ENCODE data around the gene RPS16. TPM values are rescaled to one million over a fixed set of nuclear protein-coding genes. Genes with fewer than 3 reads are reported as not detected.

RPS16 gene
- total and polyA plus RNA-seq, 2 of the 13 experiments (the other 11 are each of a cell fraction or from before 2014, with no cell fraction given) = 488 to 2,583 TPM

DNA sequence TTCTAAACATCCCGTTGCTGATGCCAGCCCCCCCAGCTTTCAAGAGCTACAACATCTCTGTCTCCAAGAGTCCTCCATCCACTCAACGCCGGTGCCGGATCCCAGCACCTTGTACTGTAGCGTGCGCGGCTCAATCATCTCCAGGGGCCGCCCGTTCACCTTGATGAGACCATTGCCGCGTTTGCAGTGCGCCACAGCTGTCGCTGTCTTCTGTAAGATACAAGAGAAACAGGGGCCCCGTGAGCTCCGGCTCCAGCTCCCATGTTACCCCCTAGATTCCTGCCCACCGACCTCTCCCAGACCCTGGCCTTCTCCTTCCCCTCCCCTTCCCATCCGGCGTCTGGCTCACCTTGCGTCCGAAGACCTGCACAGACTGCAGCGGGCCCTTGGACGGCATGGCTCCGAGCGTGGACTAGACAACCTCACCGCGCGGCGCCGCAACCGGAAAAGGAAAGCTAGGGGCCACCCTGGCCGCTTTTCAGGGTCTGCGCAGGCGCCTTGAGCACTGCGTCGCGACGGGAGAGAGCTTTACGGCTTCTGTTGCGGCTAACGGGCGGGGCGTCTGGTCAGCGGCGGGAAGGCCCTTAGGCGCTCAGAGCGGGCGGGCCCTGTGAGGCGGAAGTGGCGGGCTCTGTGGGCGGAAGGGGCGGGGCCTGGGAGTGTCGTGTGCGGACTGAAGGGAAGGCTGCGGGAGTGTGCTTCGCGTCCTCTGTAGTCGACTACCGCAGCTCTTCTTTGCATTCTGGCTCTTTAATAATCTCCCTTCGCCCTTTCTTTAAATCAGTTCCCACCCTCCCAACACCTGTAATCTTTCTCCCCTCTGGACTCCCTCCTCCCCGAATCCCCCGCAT is at the start of gene RPS16 (continued):
- TF ChIP-seq SUZ12 (IDR thresholded peaks at IDR 0.05; ENCODE audit: low read depth, low read length) = no peak
- TF ChIP-seq SAP130 (CRISPR knock-in tag; IDR thresholded peaks at IDR 0.05; ENCODE audit: low read depth) = peak; percentile 98
- no peak for TF ChIP-seq U2AF2 (IDR thresholded peaks at IDR 0.05; ENCODE audit: low read depth, low read length)
- TF ChIP-seq, protein P1, sequence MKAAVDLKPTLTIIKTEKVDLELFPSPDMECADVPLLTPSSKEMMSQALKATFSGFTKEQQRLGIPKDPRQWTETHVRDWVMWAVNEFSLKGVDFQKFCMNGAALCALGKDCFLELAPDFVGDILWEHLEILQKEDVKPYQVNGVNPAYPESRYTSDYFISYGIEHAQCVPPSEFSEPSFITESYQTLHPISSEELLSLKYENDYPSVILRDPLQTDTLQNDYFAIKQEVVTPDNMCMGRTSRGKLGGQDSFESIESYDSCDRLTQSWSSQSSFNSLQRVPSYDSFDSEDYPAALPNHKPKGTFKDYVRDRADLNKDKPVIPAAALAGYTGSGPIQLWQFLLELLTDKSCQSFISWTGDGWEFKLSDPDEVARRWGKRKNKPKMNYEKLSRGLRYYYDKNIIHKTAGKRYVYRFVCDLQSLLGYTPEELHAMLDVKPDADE (CRISPR knock-in tag; IDR thresholded peaks at IDR 0.05) = no peak
- TF ChIP-seq ZNF644 (CRISPR knock-in tag; IDR thresholded peaks at IDR 0.05; ENCODE audit: low read depth) = no peak
- no peak for TF ChIP-seq ZFAT (CRISPR knock-in tag; conservative IDR thresholded peaks at IDR 0.05)
- peak; percentile 74 for TF ChIP-seq CREM (IDR thresholded peaks at IDR 0.05)
- TF ChIP-seq CREM (CRISPR knock-in tag; IDR thresholded peaks at IDR 0.05) = no peak
- TF ChIP-seq, protein P2, sequence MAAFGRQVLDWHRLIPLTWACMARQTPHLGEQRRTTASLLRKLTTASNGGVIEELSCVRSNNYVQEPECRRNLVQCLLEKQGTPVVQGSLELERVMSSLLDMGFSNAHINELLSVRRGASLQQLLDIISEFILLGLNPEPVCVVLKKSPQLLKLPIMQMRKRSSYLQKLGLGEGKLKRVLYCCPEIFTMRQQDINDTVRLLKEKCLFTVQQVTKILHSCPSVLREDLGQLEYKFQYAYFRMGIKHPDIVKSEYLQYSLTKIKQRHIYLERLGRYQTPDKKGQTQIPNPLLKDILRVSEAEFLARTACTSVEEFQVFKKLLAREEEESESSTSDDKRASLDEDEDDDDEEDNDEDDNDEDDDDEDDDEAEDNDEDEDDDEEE (CRISPR knock-in tag; IDR thresholded peaks at IDR 0.05) = no peak
- no peak for TF ChIP-seq ZNF530 (CRISPR knock-in tag; IDR thresholded peaks at IDR 0.05; ENCODE audit: low read depth)
- TF ChIP-seq ZNF660 (CRISPR knock-in tag; IDR thresholded peaks at IDR 0.05; ENCODE audit: borderline replicate concordance, low read depth) = no peak
- TF ChIP-seq PLSCR1 (CRISPR knock-in tag; IDR thresholded peaks at IDR 0.05; ENCODE audit: borderline replicate concordance) = no peak
- TF ChIP-seq ARNTL (CRISPR knock-in tag; IDR thresholded peaks at IDR 0.05) = peak; percentile 83
- no peak for TF ChIP-seq SCMH1 (CRISPR knock-in tag; IDR thresholded peaks at IDR 0.05; ENCODE audit: borderline replicate concordance)
- no peak for TF ChIP-seq ZNF773 (CRISPR knock-in tag; IDR thresholded peaks at IDR 0.05; ENCODE audit: borderline replicate concordance)
- TF ChIP-seq ZNF569 (CRISPR knock-in tag; IDR thresholded peaks at IDR 0.05; ENCODE audit: borderline replicate concordance) = no peak
- peak; percentile 70; the same call in 1 of the 2 replicates for TF ChIP-seq SIN3B (IDR thresholded peaks at IDR 0.05; ENCODE audit: low read length)
- TF ChIP-seq ARID2 (CRISPR knock-in tag; IDR thresholded peaks at IDR 0.05; ENCODE audit: borderline replicate concordance) = peak; percentile 73; the same call in 1 of the 2 replicates
- TF ChIP-seq ZNF12 (CRISPR knock-in tag; IDR thresholded peaks at IDR 0.05) = peak; percentile 66; the same call in 1 of the 2 replicates
- peak; percentile 76; the same call in 1 of the 2 replicates for TF ChIP-seq ZNF552 (CRISPR knock-in tag; IDR thresholded peaks at IDR 0.05; ENCODE audit: borderline replicate concordance)
- peak; percentile 95; the same call in 1 of the 2 replicates for TF ChIP-seq NRL (CRISPR knock-in tag; IDR thresholded peaks at IDR 0.05; ENCODE audit: borderline replicate concordance)
- no peak for TF ChIP-seq ZNF766 (CRISPR knock-in tag; IDR thresholded peaks at IDR 0.05; ENCODE audit: borderline replicate concordance)
- peak; percentile 72; the same call in 1 of the 2 replicates for TF ChIP-seq ZNF563 (CRISPR knock-in tag; IDR thresholded peaks at IDR 0.05)
- peak; percentile 99 for TF ChIP-seq POLR2AphosphoS5 (IDR thresholded peaks at IDR 0.05; ENCODE audit: low read depth, low read length)
- TF ChIP-seq, protein P3, sequence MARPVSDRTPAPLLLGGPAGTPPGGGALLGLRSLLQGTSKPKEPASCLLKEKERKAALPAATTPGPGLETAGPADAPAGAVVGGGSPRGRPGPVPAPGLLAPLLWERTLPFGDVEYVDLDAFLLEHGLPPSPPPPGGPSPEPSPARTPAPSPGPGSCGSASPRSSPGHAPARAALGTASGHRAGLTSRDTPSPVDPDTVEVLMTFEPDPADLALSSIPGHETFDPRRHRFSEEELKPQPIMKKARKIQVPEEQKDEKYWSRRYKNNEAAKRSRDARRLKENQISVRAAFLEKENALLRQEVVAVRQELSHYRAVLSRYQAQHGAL (CRISPR knock-in tag; IDR thresholded peaks at IDR 0.05; ENCODE audit: not compliant biosample characterization) = no peak
- no peak for TF ChIP-seq ZBTB42 (CRISPR knock-in tag; IDR thresholded peaks at IDR 0.05)

All from HepG2 (cell line).